HEK293 (cell line): Measurements from ENCODE around the gene CACNA1B.

ENCODE experiments used
- CTCF ChIA-PET: fragments of 350-600 bp; formaldehyde crosslinking; extraction: SDS; loops from one replicate; lab custom pipeline; 2021; ENCODE audit warnings: antibody characterized with exemption; lab: Yijun Ruan, JAX
- POLR2A ChIA-PET: fragments of 300-600 bp; formaldehyde crosslinking; extraction: SDS; loops from one replicate; lab custom pipeline; 2020; ENCODE audit warnings: antibody characterized with exemption, inconsistent platforms; lab: Yijun Ruan, JAX
- H3K27ac ChIP-seq: fragments of 200-500 bp; sonication (Bioruptor generic); 2 replicates; pipeline ENCODE4 v1.5.1; 2014; ENCODE audit warnings: low read depth, low read length, control low read depth, inconsistent platforms; ENCODE audit errors: extremely low read depth
- H3K36me3 ChIP-seq, 2 experiments: fragments of 200-500 bp in 1 of 2; sonication (Bioruptor generic) in 1 of 2; 1 replicate in 1 of 2; 2 replicates in 1 of 2; pipeline ENCODE4 v1.5.1; 2014 to 2017; ENCODE audit warnings: inconsistent platforms in 2 of 2, low read length in 2 of 2; ENCODE audit not compliant: control insufficient read depth in 2 of 2, insufficient read depth in 1 of 2
- H3K4me1 ChIP-seq: fragments of 200-500 bp; sonication (Bioruptor generic); 2 replicates; pipeline ENCODE4 v1.5.1; 2014; ENCODE audit warnings: mild to moderate bottlenecking, low read length, inconsistent platforms; ENCODE audit not compliant: control insufficient read depth, insufficient read depth
- H3K4me3 ChIP-seq: 2 replicates; pipeline ENCODE4 v1.5.1; 2011; ENCODE audit warnings: low read depth, mild to moderate bottlenecking, control low read depth, low read length, moderate library complexity
- H3K9me3 ChIP-seq: fragments of 200-500 bp; sonication (Bioruptor generic); 2 replicates; pipeline ENCODE4 v1.5.1; 2014; ENCODE audit warnings: low read depth, low read length, inconsistent platforms; ENCODE audit not compliant: control insufficient read depth, insufficient read depth
- EGR2 ChIP-seq: fragments of 450-650 bp; formaldehyde crosslinking; IDR thresholded peaks from 2 replicates; pipeline ENCODE4 v1.5.1; 2016; ENCODE audit warnings: low read depth, missing biosample characterization, missing genetic modification characterization
- FEZF1 ChIP-seq: fragments of 450-650 bp; formaldehyde crosslinking; IDR thresholded peaks from 2 replicates; pipeline ENCODE4 v1.5.1; 2016; ENCODE audit warnings: missing biosample characterization, missing genetic modification characterization
- KLF7 ChIP-seq: fragments of 450-650 bp; formaldehyde crosslinking; IDR thresholded peaks from 2 replicates; pipeline ENCODE4 v1.5.1; 2016; ENCODE audit warnings: missing biosample characterization, missing genetic modification characterization, borderline replicate concordance
- KLF8 ChIP-seq: fragments of 450-650 bp; formaldehyde crosslinking; IDR thresholded peaks from 2 replicates; pipeline ENCODE4 v1.5.1; 2016; ENCODE audit warnings: missing biosample characterization, missing genetic modification characterization
- MEIS1 ChIP-seq: sonication (generic); formaldehyde crosslinking; IDR thresholded peaks from 2 replicates; pipeline ENCODE4 v1.8.1; 2022; ENCODE audit warnings: missing genetic modification reagents, mild to moderate bottlenecking, borderline replicate concordance
- MZF1 ChIP-seq: fragments of 450-650 bp; formaldehyde crosslinking; IDR thresholded peaks from 2 replicates; pipeline ENCODE4 v1.5.1; 2017; ENCODE audit warnings: missing biosample characterization, missing genetic modification characterization, borderline replicate concordance
- SCRT2 ChIP-seq: fragments of 450-650 bp; formaldehyde crosslinking; IDR thresholded peaks from 2 replicates; pipeline ENCODE4 v1.5.1; 2016; ENCODE audit warnings: missing biosample characterization, missing genetic modification characterization
- TCF7L2 ChIP-seq: IDR thresholded peaks from 2 replicates; pipeline ENCODE4 v1.6.1; 2011; ENCODE audit warnings: low read depth, mild to moderate bottlenecking, inconsistent platforms, low read length, moderate library complexity, borderline replicate concordance
- ZBTB8A ChIP-seq: fragments of 450-650 bp; formaldehyde crosslinking; IDR thresholded peaks from 2 replicates; pipeline ENCODE4 v1.5.1; 2016; ENCODE audit warnings: missing biosample characterization, missing genetic modification characterization
- ZFP3 ChIP-seq: fragments of 450-650 bp; formaldehyde crosslinking; IDR thresholded peaks from 2 replicates; pipeline ENCODE4 v1.5.1; 2016; ENCODE audit warnings: low read depth, missing biosample characterization, missing genetic modification characterization
- ZIC2 ChIP-seq: fragments of 450-650 bp; formaldehyde crosslinking; IDR thresholded peaks from 2 replicates; pipeline ENCODE4 v1.5.1; 2016; ENCODE audit warnings: missing biosample characterization, missing genetic modification characterization
- ZNF133 ChIP-seq: fragments of 450-650 bp; formaldehyde crosslinking; IDR thresholded peaks from 2 replicates; pipeline ENCODE4 v1.5.1; 2016; ENCODE audit warnings: missing biosample characterization, missing genetic modification characterization
- ZNF16 ChIP-seq: fragments of 450-650 bp; formaldehyde crosslinking; IDR thresholded peaks from 2 replicates; pipeline ENCODE4 v1.5.1; 2016; ENCODE audit warnings: low read depth, missing biosample characterization, missing genetic modification characterization
- ZNF394 ChIP-seq: fragments of 450-650 bp; formaldehyde crosslinking; IDR thresholded peaks from 2 replicates; pipeline ENCODE4 v1.5.1; 2016; ENCODE audit warnings: missing biosample characterization, missing genetic modification characterization, mild to moderate bottlenecking, moderate library complexity, borderline replicate concordance
- ZNF416 ChIP-seq: fragments of 450-650 bp; formaldehyde crosslinking; IDR thresholded peaks from 2 replicates; pipeline ENCODE4 v1.5.1; 2016; ENCODE audit warnings: missing biosample characterization, missing genetic modification characterization
- ZNF548 ChIP-seq: fragments of 450-650 bp; formaldehyde crosslinking; IDR thresholded peaks from 2 replicates; pipeline ENCODE4 v1.5.1; 2016; ENCODE audit warnings: missing biosample characterization, missing genetic modification characterization
- ZNF585B ChIP-seq: fragments of 450-650 bp; formaldehyde crosslinking; IDR thresholded peaks from 2 replicates; pipeline ENCODE4 v1.5.1; 2016; ENCODE audit warnings: missing biosample characterization, missing genetic modification characterization
- ZNF610 ChIP-seq: fragments of 450-650 bp; formaldehyde crosslinking; IDR thresholded peaks from 2 replicates; pipeline ENCODE4 v1.5.1; 2016; ENCODE audit warnings: missing biosample characterization, missing genetic modification characterization, borderline replicate concordance
- ZNF707 ChIP-seq: fragments of 450-650 bp; formaldehyde crosslinking; IDR thresholded peaks from 2 replicates; pipeline ENCODE4 v1.5.1; 2016; ENCODE audit warnings: missing biosample characterization, missing genetic modification characterization
- ZNF791 ChIP-seq: fragments of 450-650 bp; formaldehyde crosslinking; IDR thresholded peaks from 2 replicates; pipeline ENCODE4 v1.5.1; 2016; ENCODE audit warnings: missing biosample characterization, missing genetic modification characterization
- ZSCAN23 ChIP-seq: fragments of 450-650 bp; formaldehyde crosslinking; IDR thresholded peaks from 2 replicates; pipeline ENCODE4 v1.5.1; 2016; ENCODE audit warnings: missing biosample characterization, missing genetic modification characterization
- TF ChIP-seq, protein P1 (sequence below): fragments of 450-650 bp; formaldehyde crosslinking; IDR thresholded peaks from 2 replicates; pipeline ENCODE4 v1.5.1; 2016; ENCODE audit warnings: missing biosample characterization, missing genetic modification characterization
- TF ChIP-seq, protein P2 (sequence below): fragments of 450-650 bp; formaldehyde crosslinking; IDR thresholded peaks from 2 replicates; pipeline ENCODE4 v1.5.1; 2017; ENCODE audit warnings: missing biosample characterization, missing genetic modification characterization
- TF ChIP-seq, protein P3 (sequence below): fragments of 450-650 bp; formaldehyde crosslinking; IDR thresholded peaks from 2 replicates; pipeline ENCODE4 v1.5.1; 2016; ENCODE audit warnings: missing biosample characterization, missing genetic modification characterization

CACNA1B gene

DNA sequence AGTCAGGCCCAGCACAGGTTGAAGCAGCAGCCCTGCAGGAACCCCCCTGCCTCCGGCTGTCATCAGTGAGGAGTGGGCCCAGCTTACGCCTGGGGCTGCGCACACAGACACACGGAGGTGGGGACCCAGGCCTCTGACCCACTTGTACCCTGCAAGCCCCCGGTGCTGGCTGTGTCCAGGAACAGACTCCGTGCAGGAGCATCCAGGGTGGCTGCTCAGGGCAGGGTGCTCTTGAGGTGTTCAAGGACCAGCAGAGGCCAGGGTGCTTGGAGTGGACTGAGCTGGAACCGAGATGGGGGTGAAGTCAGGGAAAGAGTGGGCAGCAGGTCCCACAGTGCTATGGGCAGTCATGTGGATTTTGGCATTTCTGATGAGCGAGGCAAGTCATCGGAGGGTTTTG is 199.5 kb downstream of the CACNA1B start:
- Histone ChIP-seq H3K4me1 (no peaks in the 10 kb centered on the region), H3K27ac (no peak overlapping the region), H3K36me3 (no peaks in the 10 kb centered on the region), H3K4me3 (no peak overlapping the region), H3K9me3 (no peaks in the 10 kb centered on the region)
- TF ChIP-seq, protein P1, sequence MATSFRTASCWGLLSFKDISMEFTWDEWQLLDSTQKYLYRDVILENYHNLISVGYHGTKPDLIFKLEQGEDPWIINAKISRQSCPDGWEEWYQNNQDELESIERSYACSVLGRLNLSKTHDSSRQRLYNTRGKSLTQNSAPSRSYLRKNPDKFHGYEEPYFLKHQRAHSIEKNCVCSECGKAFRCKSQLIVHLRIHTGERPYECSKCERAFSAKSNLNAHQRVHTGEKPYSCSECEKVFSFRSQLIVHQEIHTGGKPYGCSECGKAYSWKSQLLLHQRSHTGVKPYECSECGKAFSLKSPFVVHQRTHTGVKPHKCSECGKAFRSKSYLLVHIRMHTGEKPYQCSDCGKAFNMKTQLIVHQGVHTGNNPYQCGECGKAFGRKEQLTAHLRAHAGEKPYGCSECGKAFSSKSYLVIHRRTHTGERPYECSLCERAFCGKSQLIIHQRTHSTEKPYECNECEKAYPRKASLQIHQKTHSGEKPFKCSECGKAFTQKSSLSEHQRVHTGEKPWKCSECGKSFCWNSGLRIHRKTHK (tag by site-specific recombination), result no peak
- TF ChIP-seq KLF7 (tag by site-specific recombination), result no peak
- no peak for TF ChIP-seq ZSCAN23
- TF ChIP-seq SCRT2, result no peak
- no peak for TF ChIP-seq ZNF610
- TF ChIP-seq TCF7L2, result no peak
- no peak for TF ChIP-seq FEZF1
- TF ChIP-seq ZNF548 (tag by site-specific recombination), result no peak
- TF ChIP-seq MEIS1 (CRISPR knock-in tag), result no peak
- no peak for TF ChIP-seq ZNF707
- TF ChIP-seq, protein P2, sequence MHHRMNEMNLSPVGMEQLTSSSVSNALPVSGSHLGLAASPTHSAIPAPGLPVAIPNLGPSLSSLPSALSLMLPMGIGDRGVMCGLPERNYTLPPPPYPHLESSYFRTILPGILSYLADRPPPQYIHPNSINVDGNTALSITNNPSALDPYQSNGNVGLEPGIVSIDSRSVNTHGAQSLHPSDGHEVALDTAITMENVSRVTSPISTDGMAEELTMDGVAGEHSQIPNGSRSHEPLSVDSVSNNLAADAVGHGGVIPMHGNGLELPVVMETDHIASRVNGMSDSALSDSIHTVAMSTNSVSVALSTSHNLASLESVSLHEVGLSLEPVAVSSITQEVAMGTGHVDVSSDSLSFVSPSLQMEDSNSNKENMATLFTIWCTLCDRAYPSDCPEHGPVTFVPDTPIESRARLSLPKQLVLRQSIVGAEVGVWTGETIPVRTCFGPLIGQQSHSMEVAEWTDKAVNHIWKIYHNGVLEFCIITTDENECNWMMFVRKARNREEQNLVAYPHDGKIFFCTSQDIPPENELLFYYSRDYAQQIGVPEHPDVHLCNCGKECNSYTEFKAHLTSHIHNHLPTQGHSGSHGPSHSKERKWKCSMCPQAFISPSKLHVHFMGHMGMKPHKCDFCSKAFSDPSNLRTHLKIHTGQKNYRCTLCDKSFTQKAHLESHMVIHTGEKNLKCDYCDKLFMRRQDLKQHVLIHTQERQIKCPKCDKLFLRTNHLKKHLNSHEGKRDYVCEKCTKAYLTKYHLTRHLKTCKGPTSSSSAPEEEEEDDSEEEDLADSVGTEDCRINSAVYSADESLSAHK (tag by site-specific recombination), result no peak
- TF ChIP-seq ZIC2 (tag by site-specific recombination), result no peak
- no peak for TF ChIP-seq ZNF394 (tag by site-specific recombination)
- no peak for TF ChIP-seq ZNF133
- no peak for TF ChIP-seq ZNF16 (tag by site-specific recombination)
- TF ChIP-seq KLF8 (tag by site-specific recombination), result no peak
- POLR2A ChIA-PET, result no interaction called here
- CTCF ChIA-PET, result interaction anchor here (1.4 to 1.6 kb wide), 2 partner anchors 11 to 12 kb away, joined by 3 to 4 read pairs; no protein-coding TSS in a partner anchor

DNA sequence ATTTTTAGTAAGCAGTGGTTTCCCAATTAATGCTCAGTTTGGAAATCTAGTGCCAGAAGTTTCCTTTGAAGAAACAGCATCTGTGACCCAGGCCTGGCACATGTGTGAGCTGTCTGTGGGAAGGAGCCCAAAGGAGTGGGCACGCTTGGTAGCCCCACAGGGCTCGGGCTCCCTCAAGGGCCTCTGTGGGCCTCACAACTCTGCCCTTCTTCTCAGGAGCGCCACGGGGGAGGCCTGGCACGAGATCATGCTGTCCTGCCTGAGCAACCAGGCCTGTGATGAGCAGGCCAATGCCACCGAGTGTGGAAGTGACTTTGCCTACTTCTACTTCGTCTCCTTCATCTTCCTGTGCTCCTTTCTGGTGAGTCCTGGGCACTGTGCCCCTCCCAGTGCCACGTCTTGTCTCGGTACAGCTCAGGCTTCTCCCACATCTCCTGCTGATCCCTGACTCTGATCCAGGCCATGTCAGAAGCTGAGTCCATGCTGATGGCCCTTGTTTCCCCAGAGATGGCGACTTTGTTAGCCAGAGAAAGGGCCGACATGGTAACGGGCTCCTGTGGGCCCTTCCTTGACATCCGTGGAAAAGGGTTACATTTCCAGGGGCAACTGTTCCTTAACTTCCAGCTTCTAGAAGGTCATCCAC is 200.4 kb downstream of the CACNA1B start:
- TF ChIP-seq ZNF585B (tag by site-specific recombination), result no peak
- TF ChIP-seq MZF1 (tag by site-specific recombination), result no peak
- TF ChIP-seq EGR2 (tag by site-specific recombination), result no peak
- no peak for TF ChIP-seq ZNF791 (tag by site-specific recombination)
- no peak for TF ChIP-seq ZFP3
- TF ChIP-seq ZBTB8A, result no peak
- TF ChIP-seq ZNF394 (tag by site-specific recombination), result no peak
- TF ChIP-seq, protein P3, sequence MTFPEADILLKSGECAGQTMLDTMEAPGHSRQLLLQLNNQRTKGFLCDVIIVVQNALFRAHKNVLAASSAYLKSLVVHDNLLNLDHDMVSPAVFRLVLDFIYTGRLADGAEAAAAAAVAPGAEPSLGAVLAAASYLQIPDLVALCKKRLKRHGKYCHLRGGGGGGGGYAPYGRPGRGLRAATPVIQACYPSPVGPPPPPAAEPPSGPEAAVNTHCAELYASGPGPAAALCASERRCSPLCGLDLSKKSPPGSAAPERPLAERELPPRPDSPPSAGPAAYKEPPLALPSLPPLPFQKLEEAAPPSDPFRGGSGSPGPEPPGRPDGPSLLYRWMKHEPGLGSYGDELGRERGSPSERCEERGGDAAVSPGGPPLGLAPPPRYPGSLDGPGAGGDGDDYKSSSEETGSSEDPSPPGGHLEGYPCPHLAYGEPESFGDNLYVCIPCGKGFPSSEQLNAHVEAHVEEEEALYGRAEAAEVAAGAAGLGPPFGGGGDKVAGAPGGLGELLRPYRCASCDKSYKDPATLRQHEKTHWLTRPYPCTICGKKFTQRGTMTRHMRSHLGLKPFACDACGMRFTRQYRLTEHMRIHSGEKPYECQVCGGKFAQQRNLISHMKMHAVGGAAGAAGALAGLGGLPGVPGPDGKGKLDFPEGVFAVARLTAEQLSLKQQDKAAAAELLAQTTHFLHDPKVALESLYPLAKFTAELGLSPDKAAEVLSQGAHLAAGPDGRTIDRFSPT (tag by site-specific recombination), result no peak
- no peak for TF ChIP-seq ZNF416
- TF ChIP-seq, all 188 proteins: peak for 0
- Histone ChIP-seq H3K36me3 (no peaks in the 10 kb centered on the region), H3K4me3 (no peak overlapping the region), H3K9me3 (no peaks in the 10 kb centered on the region), H3K4me1 (no peaks in the 10 kb centered on the region), H3K27ac (no peak overlapping the region)
- ChIA-PET POLR2A (no interaction called here), CTCF (no interaction called here)
